Muscle layer of duodenum (tissue), 2 donors: Measurements from ENCODE around the gene RUVBL2.

Experiments used
- H3K27ac ChIP-seq: one replicate; pipeline ENCODE4 v1.7.0; 2013; ENCODE audit warnings: mild to moderate bottlenecking, low read length
- H3K27me3 ChIP-seq: one replicate; pipeline ENCODE4 v1.7.0; 2013; ENCODE audit warnings: low read depth, mild to moderate bottlenecking, control low read depth, low read length
- H3K36me3 ChIP-seq, 2 donors: one replicate each; pipeline ENCODE4 v1.7.0; 2013; ENCODE audit warnings: low read length in 2 of 2, control low read depth in 1 of 2, mild to moderate bottlenecking in 1 of 2; ENCODE audit not compliant: insufficient read depth in 2 of 2, control insufficient read depth in 1 of 2
- H3K4me1 ChIP-seq, 2 donors: one replicate each; pipeline ENCODE4 v1.7.0; 2013; ENCODE audit warnings: low read length in 2 of 2, mild to moderate bottlenecking in 2 of 2, control low read depth in 1 of 2, moderate library complexity in 1 of 2; ENCODE audit not compliant: insufficient read depth in 2 of 2, control insufficient read depth in 1 of 2
- H3K4me3 ChIP-seq, 2 donors: one replicate each; pipeline ENCODE4 v1.7.0; 2013; ENCODE audit warnings: low read length in 2 of 2, low read depth in 1 of 2, mild to moderate bottlenecking in 1 of 2
- H3K9me3 ChIP-seq, 2 donors: one replicate each; pipeline ENCODE4 v1.7.0; 2013; ENCODE audit warnings: low read length in 2 of 2, control low read depth in 1 of 2, mild to moderate bottlenecking in 1 of 2; ENCODE audit not compliant: control insufficient read depth in 1 of 2
- donor health status: healthy.

The RUVBL2 gene

GRCh38 chr19:48975947-48976847 is 17.5 kb upstream of the RUVBL2 start:
- peaks cover 0 to under 1% of the 10 kb centered on the region in 2 donors for H3K4me1 ChIP-seq
- no peak overlapping the region for H3K27ac ChIP-seq
- peaks cover 11 to 24% of the 10 kb centered on the region in 2 donors for H3K36me3 ChIP-seq
- H3K27me3 ChIP-seq, result no peaks in the 10 kb centered on the region
- no peaks in the 10 kb centered on the region for H3K9me3 ChIP-seq
- no peak overlapping the region for H3K4me3 ChIP-seq

GRCh38 chr19:48977061-48977460 is 16.6 kb upstream of the RUVBL2 start:
- Histone ChIP-seq H3K4me3 (no peak overlapping the region), H3K36me3 (peaks cover 11 to 32% of the 10 kb centered on the region in 2 donors), H3K4me1 (no peaks in the 10 kb centered on the region), H3K27ac (no peak overlapping the region), H3K9me3 (no peaks in the 10 kb centered on the region), H3K27me3 (no peaks in the 10 kb centered on the region)

- Histone ChIP-seq H3K4me3 (no peak overlapping the region), H3K27me3 (no peaks in the 10 kb centered on the region), H3K9me3 (no peaks in the 10 kb centered on the region), H3K4me1 (no peaks in the 10 kb centered on the region), H3K27ac (no peak overlapping the region), H3K36me3 (peaks cover 17 to 52% of the 10 kb centered on the region in 2 donors)
These were observed 11.4 kb upstream of the RUVBL2 start for GRCh38 chr19:48982280-48982679.

GRCh38 chr19:48985711-48986110 is 8.0 kb upstream of the RUVBL2 start:
- Histone ChIP-seq H3K4me1 (peaks cover 0 to 6% of the 10 kb centered on the region in 2 donors), H3K4me3 (no peak overlapping the region), H3K27ac (no peak overlapping the region), H3K27me3 (no peaks in the 10 kb centered on the region), H3K9me3 (no peaks in the 10 kb centered on the region), H3K36me3 (peaks cover 12 to 65% of the 10 kb centered on the region in 2 donors)

GRCh38 chr19:48986211-48986610 is 7.5 kb upstream of the RUVBL2 start:
- H3K36me3 ChIP-seq, result peaks cover 12 to 65% of the 10 kb centered on the region in 2 donors
- no peaks in the 10 kb centered on the region for H3K9me3 ChIP-seq
- H3K27me3 ChIP-seq, result no peaks in the 10 kb centered on the region
- no peak overlapping the region for H3K27ac ChIP-seq
- peaks cover 0 to 11% of the 10 kb centered on the region in 2 donors for H3K4me1 ChIP-seq
- no peak overlapping the region for H3K4me3 ChIP-seq

- Histone ChIP-seq H3K9me3 (no peaks in the 10 kb centered on the region), H3K36me3 (peaks cover 12 to 54% of the 10 kb centered on the region in 2 donors), H3K4me3 (no peak overlapping the region), H3K27ac (no peak overlapping the region), H3K4me1 (peaks cover 5 to 20% of the 10 kb centered on the region in 2 donors), H3K27me3 (no peaks in the 10 kb centered on the region)
These were observed 6.4 kb upstream of the RUVBL2 start for GRCh38 chr19:48987323-48987722.

- H3K4me1 ChIP-seq, result peaks cover 5 to 20% of the 10 kb centered on the region in 2 donors
- H3K9me3 ChIP-seq, result no peaks in the 10 kb centered on the region
- no peak overlapping the region for H3K27ac ChIP-seq
- peaks cover 8 to 47% of the 10 kb centered on the region in 2 donors for H3K36me3 ChIP-seq
- no peaks in the 10 kb centered on the region for H3K27me3 ChIP-seq
- H3K4me3 ChIP-seq, result no peak overlapping the region
These were observed 5.4 kb upstream of the RUVBL2 start for GRCh38 chr19:48988286-48988685.

- no peak overlapping the region for H3K27ac ChIP-seq
- H3K4me1 ChIP-seq, result peaks cover 5 to 21% of the 10 kb centered on the region in 2 donors
- H3K36me3 ChIP-seq, result peaks cover 8 to 42% of the 10 kb centered on the region in 2 donors
- no peak overlapping the region for H3K4me3 ChIP-seq
- no peaks in the 10 kb centered on the region for H3K9me3 ChIP-seq
- H3K27me3 ChIP-seq, result no peaks in the 10 kb centered on the region
These were observed 4.8 kb upstream of the RUVBL2 start for GRCh38 chr19:48988860-48989259.

- H3K36me3 ChIP-seq, result peaks cover 8 to 37% of the 10 kb centered on the region in 2 donors
- no peaks in the 10 kb centered on the region for H3K27me3 ChIP-seq
- H3K4me3 ChIP-seq, result no peak overlapping the region
- H3K27ac ChIP-seq, result no peak overlapping the region
- no peaks in the 10 kb centered on the region for H3K9me3 ChIP-seq
- H3K4me1 ChIP-seq, result peaks cover 5 to 30% of the 10 kb centered on the region in 2 donors
These were observed 3.9 kb upstream of the RUVBL2 start for GRCh38 chr19:48989701-48990291.

GRCh38 chr19:48990400-48990799 is 3.3 kb upstream of the RUVBL2 start:
- Histone ChIP-seq H3K27me3 (no peaks in the 10 kb centered on the region), H3K4me3 (no peak overlapping the region), H3K9me3 (no peaks in the 10 kb centered on the region), H3K27ac (no peak overlapping the region), H3K36me3 (peaks cover 2 to 31% of the 10 kb centered on the region in 2 donors), H3K4me1 (peaks cover 5 to 32% of the 10 kb centered on the region in 2 donors)

- H3K4me3 ChIP-seq, result no peak overlapping the region
- H3K9me3 ChIP-seq, result no peaks in the 10 kb centered on the region
- H3K27me3 ChIP-seq, result no peaks in the 10 kb centered on the region
- peaks cover 0 to 24% of the 10 kb centered on the region in 2 donors for H3K36me3 ChIP-seq
- peaks cover 5 to 32% of the 10 kb centered on the region in 2 donors for H3K4me1 ChIP-seq
- H3K27ac ChIP-seq, result no peak overlapping the region
These were observed 2.6 kb upstream of the RUVBL2 start for GRCh38 chr19:48991011-48991609.
